TTC549 (cell line): ENCODE data around the gene RASIP1.
"Not testable (repeated sequence)": the region's sequence is repeated elsewhere in the genome, so short reads cannot be mapped to it uniquely, and the experiment has no call there.

ENCODE experiments used
- FAIRE-seq: peaks from 2 replicates; lab custom pipeline; 2012; peaks lifted over from hg19 to GRCh38; lab: Jason Lieb, UNC

RASIP1 gene

DNA sequence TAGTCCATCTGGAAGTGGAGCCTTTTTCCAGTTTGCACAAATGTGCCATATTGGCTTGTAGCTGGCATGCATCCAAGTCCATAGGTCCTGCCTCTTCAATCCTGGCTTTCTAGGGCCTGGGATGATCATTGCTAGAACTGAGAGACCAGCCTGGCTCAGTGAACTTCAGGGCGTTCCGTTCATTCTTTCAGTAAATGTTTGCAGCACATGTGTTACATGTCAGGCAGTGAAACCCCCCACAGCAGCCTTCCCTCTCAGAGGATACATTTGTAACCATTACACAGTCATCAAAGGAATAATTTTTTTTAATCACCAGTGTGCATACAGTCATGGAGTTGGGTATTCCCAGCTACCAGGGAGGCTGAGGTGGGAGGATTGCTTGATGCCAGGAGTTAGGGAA, 35.0 kb downstream of the RASIP1 start:
- FAIRE-seq: no peak

DNA sequence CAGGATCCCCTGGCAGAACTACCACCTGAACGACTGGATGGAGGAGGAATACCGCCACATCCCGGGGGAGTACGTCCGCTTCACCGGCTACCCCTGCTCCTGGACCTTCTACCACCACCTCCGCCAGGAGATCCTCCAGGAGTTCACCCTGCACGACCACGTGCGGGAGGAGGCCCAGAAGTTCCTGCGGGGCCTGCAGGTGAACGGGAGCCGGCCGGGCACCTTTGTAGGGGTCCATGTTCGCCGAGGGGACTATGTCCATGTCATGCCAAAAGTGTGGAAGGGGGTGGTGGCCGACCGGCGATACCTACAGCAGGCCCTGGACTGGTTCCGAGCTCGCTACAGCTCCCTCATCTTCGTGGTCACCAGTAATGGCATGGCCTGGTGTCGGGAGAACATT, 37.1 kb downstream of the RASIP1 start:
- FAIRE-seq: no peak

DNA sequence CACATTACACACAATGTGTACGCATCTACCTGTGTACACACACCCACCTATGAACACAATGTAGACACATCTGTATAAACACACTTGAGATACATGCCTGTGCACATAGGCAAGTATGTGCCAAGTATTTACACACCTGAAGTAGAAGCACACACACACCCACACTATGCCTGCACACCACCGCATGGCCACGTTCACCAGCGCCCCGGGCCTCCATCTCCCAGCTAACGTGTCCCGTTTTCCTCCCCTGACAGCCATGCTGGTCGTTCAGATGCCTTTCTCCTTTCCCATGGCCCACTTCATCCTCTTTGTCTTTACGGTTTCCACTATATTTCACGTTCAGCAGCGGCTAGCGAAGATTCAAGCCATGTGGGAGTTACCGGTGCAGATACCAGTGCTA, 37.7 kb downstream of the RASIP1 start:
- no peak for FAIRE-seq

DNA sequence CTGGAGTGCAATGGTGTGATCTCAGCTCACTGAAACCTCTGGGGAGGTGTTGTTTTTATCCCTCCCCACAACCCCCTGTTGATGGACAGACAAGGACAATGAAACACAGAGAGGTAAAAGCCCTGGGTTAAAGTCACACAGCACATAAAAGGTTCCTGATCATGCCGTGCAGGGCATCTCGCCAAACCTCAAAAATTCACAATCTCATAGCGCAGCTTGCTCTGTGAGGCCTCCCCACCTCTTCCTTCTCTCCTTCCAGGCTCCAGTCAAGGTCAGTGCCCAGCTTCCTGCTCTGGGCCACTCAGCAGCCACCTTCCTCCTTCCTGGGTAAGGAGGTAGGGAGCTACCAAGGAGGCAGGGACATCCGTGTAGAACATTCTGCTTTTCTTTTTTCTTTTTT, 42.4 kb downstream of the RASIP1 start:
- FAIRE-seq: no peak

DNA sequence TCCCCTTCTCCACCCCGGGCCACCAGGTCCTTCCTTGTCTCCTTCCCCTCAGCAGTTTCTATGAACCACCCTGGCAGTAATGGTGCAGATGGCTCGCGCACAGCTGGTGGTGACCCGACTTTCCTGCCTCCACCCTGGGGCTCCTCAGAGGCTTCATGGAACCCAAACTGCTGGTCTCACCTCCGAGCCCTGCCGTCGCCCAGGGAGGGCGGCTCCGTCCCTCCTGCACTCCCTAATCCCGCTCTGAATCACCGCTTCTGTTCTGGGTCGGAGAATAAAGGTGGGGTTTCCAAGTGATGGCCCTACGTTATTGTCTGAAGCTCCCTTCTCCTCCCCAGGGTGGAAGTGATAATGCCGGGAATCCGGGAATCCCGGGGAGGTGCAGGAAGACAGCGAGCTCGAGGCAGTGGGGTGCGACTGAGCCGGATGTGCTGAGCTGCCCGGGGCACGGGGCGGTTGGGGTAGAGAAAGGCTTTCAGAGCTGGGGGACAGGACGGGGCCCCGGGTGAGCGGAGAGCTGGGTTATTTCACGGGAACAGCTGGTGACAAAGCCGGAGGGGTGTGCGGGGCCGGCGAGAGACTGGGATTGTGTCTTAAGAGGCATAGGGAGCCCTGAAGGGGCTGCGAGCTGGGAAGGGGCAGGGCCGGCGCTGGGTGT, 43.9 kb downstream of the RASIP1 start:
- FAIRE-seq: no peak

DNA sequence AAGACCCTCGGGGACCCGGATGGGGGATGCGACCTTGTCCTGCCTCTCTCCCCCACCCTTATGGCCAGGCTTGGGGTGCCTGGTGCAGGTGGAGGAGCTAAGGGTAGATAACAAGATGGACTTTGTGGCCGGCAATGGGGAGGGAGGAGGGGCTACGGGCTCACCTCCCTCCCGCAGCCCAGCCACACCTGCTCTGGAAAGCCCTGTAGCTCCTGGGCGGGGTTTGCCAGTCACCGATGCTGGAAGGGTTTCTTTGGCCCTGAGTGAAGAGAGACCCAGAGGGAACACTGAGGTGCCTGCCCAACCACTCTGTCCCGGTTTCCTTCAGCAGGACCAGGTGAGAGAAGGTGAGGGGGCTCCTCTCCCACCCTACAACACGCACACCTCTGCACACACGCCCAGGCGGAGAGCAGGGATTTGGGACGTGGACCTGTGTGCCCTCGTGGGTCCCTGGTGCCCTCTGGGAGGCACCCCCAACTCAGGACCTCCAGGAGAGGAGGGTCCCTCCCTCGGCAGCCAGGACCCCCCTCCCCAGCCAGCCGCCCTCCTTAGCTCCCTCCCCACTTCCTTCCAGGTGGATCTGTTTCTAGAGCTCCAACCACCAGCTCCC, 44.6 kb downstream of the RASIP1 start, which contains the start of gene FUT2:
FUT2 (plus strand) TSS at position 229 of the 610 bp plus-strand sequence. CDS start 6,986 bp downstream, outside the sequence.
- FAIRE-seq: no peak

DNA sequence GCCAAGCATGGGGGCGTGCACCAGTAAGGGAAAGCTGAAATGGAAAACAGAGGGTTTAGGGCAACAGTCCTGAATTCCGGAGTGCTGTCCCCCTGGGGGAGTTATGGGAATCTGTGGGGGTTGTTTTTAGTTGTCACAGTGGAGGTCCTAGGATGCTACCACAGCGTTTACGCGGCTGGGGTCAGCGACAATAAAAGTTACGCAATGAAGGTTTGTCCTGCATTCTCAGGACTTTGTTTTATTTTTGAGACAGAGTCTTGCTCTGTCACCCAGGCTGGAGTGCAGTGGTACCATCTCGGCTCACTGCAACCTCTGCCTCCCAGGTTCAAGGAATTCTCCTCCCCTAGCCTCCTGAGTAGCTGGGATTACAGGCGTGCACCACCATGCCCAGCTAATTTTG, 46.8 kb downstream of the RASIP1 start:
- not testable (repeated sequence) for FAIRE-seq

DNA sequence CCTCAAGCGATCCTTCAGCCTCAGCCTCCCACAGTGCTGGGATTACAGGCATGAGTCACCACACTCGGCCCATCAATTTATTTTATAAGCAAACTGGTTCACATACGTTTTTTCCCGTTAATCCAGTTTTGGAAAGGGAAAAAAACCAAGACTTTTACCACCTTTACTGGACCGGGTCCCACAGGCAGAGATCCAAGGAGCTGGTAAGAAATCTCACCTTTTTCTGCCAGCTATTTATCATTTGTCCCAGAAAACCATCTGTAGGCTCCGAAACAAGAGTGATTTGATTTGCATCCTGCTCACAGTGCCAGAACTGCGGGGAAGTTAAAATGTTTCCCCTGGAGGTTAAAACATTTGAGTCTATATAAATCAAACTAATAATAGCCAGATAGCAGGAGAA, 51.0 kb downstream of the RASIP1 start:
- FAIRE-seq: no peak

DNA sequence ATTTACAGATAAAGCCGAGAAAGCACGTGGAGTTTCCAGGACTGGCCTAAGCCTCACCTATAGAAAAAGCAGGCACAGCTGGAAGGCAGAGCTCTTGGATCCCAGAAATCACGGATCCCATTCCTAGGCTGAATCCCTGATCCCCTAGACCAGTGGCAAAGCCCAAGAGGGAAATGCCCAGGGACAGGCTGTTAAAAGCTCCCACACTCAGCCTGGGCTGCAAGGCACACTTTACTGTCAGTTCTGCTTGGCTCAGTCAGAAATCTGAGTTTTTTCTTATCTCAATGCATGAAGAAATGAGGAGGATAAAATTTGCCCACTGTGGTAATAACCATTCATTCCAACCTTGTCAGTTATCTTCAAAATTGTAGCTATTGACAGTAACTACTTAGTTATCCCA, 52.6 kb downstream of the RASIP1 start:
- FAIRE-seq: no peak

DNA sequence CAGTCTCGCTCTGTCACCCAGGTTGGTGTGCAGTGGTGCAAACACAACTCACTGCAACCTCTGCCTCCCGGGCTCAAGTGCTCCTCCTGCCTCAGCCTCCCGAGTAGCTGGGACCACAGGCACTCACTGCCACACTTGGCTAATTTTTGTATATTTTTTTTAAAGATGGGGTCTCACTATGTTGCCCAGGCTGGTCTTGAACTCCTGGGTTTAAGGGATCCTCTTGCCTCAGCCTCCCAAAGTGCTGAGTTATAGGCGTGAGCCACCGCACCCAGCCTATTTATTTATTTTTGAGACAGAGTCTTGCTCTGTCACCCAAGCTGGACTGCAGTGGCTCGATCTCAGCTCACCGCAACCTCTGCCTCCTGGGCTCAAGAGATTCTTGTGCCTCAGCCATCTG, 53.8 kb downstream of the RASIP1 start:
- FAIRE-seq: not testable (repeated sequence)

DNA sequence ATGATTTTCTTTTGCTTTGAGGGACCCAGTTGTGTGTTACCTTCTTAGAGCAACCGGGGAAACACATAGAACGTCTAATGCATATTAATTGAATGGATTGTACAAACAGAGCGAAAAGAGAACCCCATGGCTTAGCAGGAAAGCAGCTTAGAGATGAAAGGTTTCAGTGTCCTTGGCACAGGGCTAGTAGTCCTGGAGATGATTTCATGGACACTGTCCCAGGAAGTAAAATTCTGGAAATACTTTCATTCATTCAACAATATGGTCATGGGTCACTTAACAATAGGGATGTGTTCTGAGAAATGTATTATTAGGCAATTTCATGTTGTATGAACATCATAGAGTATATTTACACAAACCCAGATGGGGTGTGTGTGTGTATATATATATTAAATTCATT, 54.3 kb downstream of the RASIP1 start:
- FAIRE-seq: no peak

DNA sequence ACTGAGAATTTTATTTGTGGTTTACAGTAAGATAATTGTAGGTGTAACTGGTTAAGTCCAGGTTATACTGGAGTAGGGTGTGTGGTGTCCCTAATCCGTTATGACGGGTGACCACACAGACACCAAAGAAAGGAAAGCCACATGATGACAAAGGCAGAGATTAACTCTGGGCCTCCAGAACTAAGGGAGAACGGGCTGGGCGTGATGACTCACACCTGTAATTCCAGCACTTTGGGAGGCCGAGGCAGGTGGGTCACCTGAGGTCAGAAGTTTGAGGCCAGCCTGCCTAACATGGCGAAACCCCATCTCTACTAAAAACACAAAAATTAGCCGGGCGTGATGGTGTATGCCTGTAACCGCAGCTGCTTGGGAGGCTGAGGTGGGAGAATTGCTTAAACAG, 54.8 kb downstream of the RASIP1 start:
- FAIRE-seq: no peak

DNA sequence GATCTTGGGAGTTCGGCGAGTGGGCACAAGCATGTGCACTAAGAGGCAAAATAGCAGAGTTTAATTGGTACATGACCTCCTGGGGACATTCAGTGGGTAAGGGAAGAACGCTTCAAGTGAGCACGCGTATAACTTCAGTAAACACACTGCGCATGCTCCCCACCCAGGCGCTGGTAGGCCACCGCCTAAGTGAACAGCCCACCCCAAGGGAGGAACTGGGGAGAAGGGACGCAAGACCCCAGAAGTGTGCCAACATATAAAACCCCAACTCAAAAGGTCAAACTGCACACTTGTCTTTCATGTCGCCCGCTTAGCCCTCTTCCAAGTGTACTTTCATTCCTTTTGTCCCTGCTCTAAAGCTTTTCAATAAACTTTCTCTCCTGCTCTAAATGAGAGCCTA, 57.1 kb downstream of the RASIP1 start:
- FAIRE-seq: no peak

DNA sequence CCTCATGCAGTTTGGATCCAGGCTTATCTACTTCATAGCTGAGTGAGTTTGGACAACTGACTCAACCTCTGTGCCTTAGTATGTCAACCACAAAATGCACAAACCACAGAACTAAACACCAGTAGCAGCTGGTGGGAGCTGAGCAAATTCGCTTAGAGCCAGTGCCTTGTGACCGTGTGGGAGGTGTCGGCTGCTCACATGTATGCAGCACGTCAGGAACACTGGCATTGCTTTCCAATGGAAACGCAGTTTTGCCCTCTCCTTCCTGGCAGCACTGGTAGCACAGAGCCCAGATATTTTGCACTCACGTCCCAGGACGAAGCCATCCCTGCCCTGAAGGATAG, 59.3 kb downstream of the RASIP1 start:
- no peak for FAIRE-seq

DNA sequence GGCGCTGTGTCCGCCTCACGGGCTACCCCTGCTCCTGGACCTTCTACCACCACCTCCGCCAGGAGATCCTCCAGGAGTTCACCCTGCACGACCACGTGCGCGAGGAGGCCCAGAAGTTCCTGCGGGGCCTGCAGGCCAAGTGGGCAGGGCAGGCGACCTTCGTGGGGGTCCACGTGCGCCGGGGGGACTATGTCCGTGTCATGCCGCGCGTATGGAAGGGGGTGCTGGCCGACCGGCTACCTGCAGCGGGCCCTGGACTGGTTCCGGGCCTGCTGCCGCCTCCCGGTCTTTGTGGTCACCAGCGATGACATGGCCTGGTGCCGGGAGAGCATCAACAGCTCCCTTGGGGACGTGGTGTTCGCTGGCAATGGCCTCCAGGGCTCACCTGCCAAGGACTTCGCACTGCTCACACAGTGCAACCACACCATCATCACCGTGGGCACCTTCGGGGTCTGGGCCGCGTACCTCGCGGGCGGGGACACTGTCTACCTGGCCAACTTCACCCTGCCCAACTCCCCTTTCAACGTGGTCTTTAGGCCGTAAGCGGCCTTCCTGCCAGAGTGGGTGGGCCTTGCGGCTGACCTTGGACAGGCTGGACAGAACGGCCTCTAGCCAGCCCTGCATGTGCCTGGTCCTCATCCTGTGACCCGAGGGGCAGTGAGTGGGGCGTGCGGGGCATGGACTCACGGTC, 59.8 kb downstream of the RASIP1 start:
- FAIRE-seq: no peak

DNA sequence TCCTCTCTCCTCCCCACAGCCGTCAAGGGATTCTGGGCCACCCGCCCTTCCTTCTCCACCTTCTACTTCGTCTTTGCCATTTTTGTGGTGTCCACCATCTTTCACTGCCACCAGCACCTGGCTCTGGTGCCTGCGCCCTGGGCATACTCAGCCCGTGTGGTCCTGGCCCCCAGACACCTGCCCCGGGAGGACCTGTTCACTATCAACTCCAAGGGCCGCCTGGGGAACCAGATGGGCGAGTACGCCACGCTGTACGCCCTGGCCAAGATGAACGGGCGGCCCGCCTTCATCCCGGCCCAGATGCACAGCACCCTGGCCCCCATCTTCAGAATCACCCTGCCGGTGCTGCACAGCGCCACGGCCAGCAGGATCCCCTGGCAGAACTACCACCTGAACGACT, 60.4 kb downstream of the RASIP1 start:
- FAIRE-seq: not testable (repeated sequence)

DNA sequence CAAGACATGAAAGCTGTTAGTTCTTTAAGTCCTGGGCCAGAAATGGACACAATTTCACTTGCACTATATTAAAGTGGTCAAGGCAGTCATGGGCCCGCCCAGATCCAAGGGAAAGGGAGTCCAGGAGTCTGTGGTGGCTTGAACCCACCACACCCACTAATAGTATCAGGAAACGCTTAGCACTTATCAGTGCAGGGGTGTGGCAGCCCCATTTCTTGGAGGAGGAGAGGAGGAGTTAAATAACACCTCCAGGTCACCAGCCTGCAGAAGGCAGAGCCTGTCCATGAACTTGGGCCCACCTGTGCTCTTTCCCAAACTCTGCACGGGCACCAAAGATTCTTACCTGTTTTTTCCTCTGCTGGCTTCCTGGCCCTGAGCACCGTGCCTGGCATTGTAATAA, 62.2 kb downstream of the RASIP1 start:
- no peak for FAIRE-seq

DNA sequence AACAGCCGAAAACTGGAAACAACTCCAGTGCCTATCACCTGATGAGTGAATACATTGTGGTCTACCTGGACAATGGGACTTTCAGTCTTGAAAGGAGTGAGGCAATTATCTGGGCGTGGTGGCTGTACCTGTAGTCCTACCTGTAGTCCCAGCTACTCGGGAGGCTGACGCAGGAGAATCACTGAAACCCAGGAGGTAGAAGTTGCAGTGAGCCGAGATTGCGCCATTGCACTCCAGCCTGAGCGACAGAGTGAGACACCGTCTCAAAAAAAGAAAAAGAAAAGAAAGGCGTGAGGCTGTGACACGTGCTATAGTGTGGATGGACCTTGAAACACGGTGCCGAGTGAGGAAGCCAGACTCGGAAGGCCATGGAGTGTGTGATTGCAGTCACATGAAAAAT, 63.5 kb downstream of the RASIP1 start:
- no peak for FAIRE-seq

DNA sequence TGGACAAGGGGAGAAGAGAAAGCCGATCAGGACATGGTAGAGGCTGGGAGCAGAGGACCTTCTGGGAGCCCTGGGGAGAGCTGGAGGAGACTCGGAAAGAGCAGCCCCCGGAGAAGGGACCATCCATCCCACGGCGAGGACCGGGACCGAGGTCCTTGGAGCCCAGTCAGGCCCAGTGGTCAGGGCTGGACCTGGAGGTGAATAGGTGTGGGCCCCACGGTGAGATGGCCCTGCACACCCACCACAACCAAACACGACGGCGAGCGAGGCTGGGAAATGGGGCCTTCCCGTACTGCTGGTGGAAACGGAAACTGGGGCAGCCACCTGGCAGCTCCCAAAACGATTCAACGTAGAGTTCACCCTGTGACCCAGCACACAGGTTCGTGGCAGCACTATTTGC, 63.9 kb downstream of the RASIP1 start:
- no peak for FAIRE-seq

DNA sequence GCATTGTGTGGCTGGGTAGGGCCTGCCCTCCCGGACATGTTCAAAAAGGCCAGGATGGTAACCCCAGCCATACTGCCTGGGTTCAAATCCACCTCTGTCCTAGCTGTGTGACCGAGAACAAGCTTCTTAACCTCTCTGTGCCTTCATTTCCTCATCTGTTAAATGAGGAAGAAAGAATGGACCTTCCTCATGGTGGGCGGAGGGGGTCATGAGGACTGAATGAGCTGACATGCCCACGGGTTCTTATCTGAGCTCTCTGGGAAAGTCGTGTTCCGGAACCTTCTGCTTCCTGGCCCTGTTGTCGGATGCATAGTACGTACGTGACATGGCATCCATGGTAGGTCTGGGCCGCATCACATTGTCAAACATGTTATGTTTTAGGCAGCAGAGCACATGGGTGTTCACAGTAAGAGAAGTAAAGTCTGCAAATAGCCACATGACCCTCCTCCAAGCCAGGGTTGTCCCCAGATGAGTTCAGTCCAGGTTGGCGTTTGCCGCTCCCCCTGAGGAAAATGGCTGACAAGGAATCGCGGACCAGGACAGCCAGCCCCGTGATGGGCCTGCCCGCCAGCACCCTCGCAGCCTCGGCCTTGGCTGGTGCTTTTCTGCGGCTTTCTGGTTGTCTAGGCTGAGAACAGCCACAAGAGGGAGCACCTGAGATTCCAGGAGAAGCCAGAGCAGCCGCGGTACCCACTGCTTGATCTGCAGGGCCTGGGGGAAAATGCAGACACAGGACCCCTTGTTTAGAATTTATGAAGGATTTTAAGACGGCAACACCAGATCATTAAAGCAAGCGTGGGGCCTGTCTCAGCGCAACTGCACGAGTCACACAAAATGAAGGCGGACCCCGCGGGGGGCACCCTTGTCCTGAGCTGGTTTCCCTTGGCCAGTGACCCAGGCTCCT, 65.2 kb downstream of the RASIP1 start:
- peak; percentile 77 for FAIRE-seq

DNA sequence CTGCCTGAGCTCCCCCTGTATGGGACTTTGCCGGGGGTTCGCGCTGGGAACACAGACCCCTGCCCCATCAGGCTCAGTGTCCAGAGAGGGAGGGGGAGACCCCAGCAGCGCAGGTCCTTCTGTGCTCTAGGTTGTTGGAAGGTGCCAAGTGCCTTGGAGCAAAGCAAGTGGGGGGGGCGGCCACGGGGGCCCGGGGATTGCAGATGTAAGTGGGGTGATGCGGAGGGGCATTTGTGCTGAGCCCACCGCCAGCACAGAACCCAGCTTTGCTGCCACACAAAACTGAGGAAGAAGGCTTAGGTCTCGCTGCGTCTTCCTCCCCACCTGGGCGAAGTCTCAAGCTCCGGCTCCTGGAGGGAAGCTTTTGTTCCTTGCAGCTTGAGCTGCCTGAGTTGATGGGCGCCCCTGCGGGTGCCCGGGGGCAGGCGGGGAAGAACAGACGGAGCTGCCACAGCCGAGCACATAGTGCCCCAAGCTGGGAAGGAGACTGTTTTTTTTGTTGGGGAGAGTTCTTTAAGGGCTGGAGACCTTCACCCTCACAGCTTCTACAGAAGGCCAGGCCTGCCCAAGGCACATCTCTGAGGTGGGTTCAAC, 66.1 kb downstream of the RASIP1 start:
- no peak for FAIRE-seq

DNA sequence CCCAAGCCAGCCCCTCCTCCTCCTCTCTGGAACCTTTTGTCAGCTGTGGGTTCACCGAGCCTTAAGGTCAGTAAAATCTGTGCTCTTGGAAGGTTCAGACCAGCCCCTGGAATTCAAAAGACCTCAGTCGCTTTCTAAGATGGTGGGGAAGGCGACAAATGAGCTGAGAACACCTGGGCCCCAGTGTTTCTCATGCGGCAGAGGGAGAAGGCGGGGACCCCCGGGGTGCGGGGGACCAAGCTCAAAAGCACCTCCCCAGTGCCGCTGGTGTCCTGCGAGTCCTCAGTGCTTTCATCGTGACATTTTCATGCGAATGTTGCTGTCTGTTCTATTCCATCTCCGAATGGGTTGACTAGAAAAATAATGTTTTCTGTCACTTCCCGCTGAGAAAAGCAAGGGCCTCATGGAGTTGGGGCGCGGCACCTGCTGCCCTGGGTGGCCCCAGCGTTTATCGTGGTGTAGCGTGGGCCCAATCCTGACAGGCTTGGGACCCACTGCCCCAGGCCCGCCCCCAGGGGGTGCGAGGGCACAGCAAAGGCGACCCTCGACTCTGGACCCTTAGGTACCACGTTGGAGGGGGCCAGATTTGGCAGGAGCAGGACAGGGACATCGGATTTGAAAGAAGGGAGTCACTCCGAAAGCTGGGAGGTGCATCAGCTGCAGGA, 66.8 kb downstream of the RASIP1 start:
- FAIRE-seq: no peak
